Measurements from ENCODE around the gene PLXNB3. TPM values are rescaled to one million over a fixed set of nuclear protein-coding genes. Genes with fewer than 3 reads are reported as not detected.
A peak's percentile ranks its signal among the peaks of the same experiment; 100 is the strongest.
"Not testable (repeated sequence)": the region's sequence is repeated elsewhere in the genome, so short reads cannot be mapped to it uniquely, and the experiment has no call there.

Gene PLXNB3
- total and polyA plus RNA-seq, 2 donors (not counting 1 experiment from before 2014, with no cell fraction given), result 1.9 to 4.3 TPM

- TF ChIP-seq CTCF (conservative IDR thresholded peaks at IDR 0.05 in 1 of 2, IDR thresholded peaks at IDR 0.05 in 1 of 2; ENCODE audit: low read depth in 1 of 2, low read length in 2 of 2) (no peak), EZH2 (IDR thresholded peaks at IDR 0.05; ENCODE audit: low read length, missing control alignments) (no peak)
- H3K27me3 ChIP-seq (ENCODE audit: control insufficient read depth, insufficient read depth, low read length), result no peaks in the 10 kb centered on the region
Observed at GRCh38 chrX:153741446-153741845, 22.6 kb upstream of the PLXNB3 start.

GRCh38 chrX:153742111-153742510 is 21.9 kb upstream of the PLXNB3 start:
- DNase-seq (ENCODE audit: low read depth in 2 of 2); H3K4me3 ChIP-seq (replicated peaks in 1 of 4; ENCODE audit: control extremely low read depth in 1 of 4, insufficient read depth in 1 of 4, low read depth in 3 of 4, low read length in 4 of 4); H3K9ac ChIP-seq (ENCODE audit: insufficient read depth, low read length); H2AFZ ChIP-seq (ENCODE audit: low read length); H3K36me3 ChIP-seq (ENCODE audit: control insufficient read depth, insufficient read depth, low read length); H3K27ac ChIP-seq (ENCODE audit: insufficient read depth, low read length); H3K9me3 ChIP-seq (ENCODE audit: control insufficient read depth, insufficient read depth, low read depth, low read length); H3K27me3 ChIP-seq (ENCODE audit: control insufficient read depth, insufficient read depth, low read length); H3K4me1 ChIP-seq (ENCODE audit: control insufficient read depth, extremely low read depth, insufficient read depth, low read length); H3K4me2 ChIP-seq (ENCODE audit: extremely low read depth, insufficient read depth, low read length); H3K79me2 ChIP-seq (ENCODE audit: control insufficient read depth, insufficient read depth, low read length); H4K20me1 ChIP-seq (ENCODE audit: control insufficient read depth, extremely low read depth, insufficient read depth, low read length): not testable (repeated sequence)

More at GRCh38 chrX:153741446-153741845, 22.6 kb upstream of the PLXNB3 start:
- no peak overlapping the region for H3K9ac ChIP-seq (ENCODE audit: insufficient read depth, low read length)
- H3K4me3 ChIP-seq (replicated peaks in 1 of 4; ENCODE audit: control extremely low read depth in 1 of 4, insufficient read depth in 1 of 4, low read depth in 3 of 4, low read length in 4 of 4), result no peak overlapping the region
- H3K4me1 ChIP-seq (ENCODE audit: control insufficient read depth, extremely low read depth, insufficient read depth, low read length), result no peaks in the 10 kb centered on the region
- H3K79me2 ChIP-seq (ENCODE audit: control insufficient read depth, insufficient read depth, low read length), result no peaks in the 10 kb centered on the region
- H3K4me2 ChIP-seq (ENCODE audit: extremely low read depth, insufficient read depth, low read length), result no peak overlapping the region
- H3K36me3 ChIP-seq (ENCODE audit: control insufficient read depth, insufficient read depth, low read length), result no peaks in the 10 kb centered on the region
- H3K27ac ChIP-seq (ENCODE audit: insufficient read depth, low read length), result no peak overlapping the region
- no peak for DNase-seq (ENCODE audit: low read depth in 2 of 2)
- H2AFZ ChIP-seq (ENCODE audit: low read length), result no peak overlapping the region
- no peaks in the 10 kb centered on the region for H3K9me3 ChIP-seq (ENCODE audit: control insufficient read depth, insufficient read depth, low read depth, low read length)
- no peaks in the 10 kb centered on the region for H4K20me1 ChIP-seq (ENCODE audit: control insufficient read depth, extremely low read depth, insufficient read depth, low read length)

- H3K27me3 ChIP-seq (ENCODE audit: control insufficient read depth, insufficient read depth, low read length); H3K36me3 ChIP-seq (ENCODE audit: control insufficient read depth, insufficient read depth, low read length); H3K79me2 ChIP-seq (ENCODE audit: control insufficient read depth, insufficient read depth, low read length); H2AFZ ChIP-seq (ENCODE audit: low read length); H3K27ac ChIP-seq (ENCODE audit: insufficient read depth, low read length); H3K4me2 ChIP-seq (ENCODE audit: extremely low read depth, insufficient read depth, low read length); DNase-seq (ENCODE audit: low read depth in 2 of 2); H3K4me3 ChIP-seq (replicated peaks in 1 of 4; ENCODE audit: control extremely low read depth in 1 of 4, insufficient read depth in 1 of 4, low read depth in 3 of 4, low read length in 4 of 4); H4K20me1 ChIP-seq (ENCODE audit: control insufficient read depth, extremely low read depth, insufficient read depth, low read length); H3K9me3 ChIP-seq (ENCODE audit: control insufficient read depth, insufficient read depth, low read depth, low read length); H3K9ac ChIP-seq (ENCODE audit: insufficient read depth, low read length); H3K4me1 ChIP-seq (ENCODE audit: control insufficient read depth, extremely low read depth, insufficient read depth, low read length): not testable (repeated sequence)
Observed at GRCh38 chrX:153742796-153743467, 21.1 kb upstream of the PLXNB3 start.

- H3K4me2 ChIP-seq (ENCODE audit: extremely low read depth, insufficient read depth, low read length); H4K20me1 ChIP-seq (ENCODE audit: control insufficient read depth, extremely low read depth, insufficient read depth, low read length); H3K9me3 ChIP-seq (ENCODE audit: control insufficient read depth, insufficient read depth, low read depth, low read length); H3K79me2 ChIP-seq (ENCODE audit: control insufficient read depth, insufficient read depth, low read length); H2AFZ ChIP-seq (ENCODE audit: low read length); H3K9ac ChIP-seq (ENCODE audit: insufficient read depth, low read length); H3K36me3 ChIP-seq (ENCODE audit: control insufficient read depth, insufficient read depth, low read length); H3K27me3 ChIP-seq (ENCODE audit: control insufficient read depth, insufficient read depth, low read length); H3K27ac ChIP-seq (ENCODE audit: insufficient read depth, low read length); H3K4me3 ChIP-seq (replicated peaks in 1 of 4; ENCODE audit: control extremely low read depth in 1 of 4, insufficient read depth in 1 of 4, low read depth in 3 of 4, low read length in 4 of 4); H3K4me1 ChIP-seq (ENCODE audit: control insufficient read depth, extremely low read depth, insufficient read depth, low read length): not testable (repeated sequence)
- TF ChIP-seq CTCF (conservative IDR thresholded peaks at IDR 0.05 in 1 of 2, IDR thresholded peaks at IDR 0.05 in 1 of 2; ENCODE audit: low read depth in 1 of 2, low read length in 2 of 2), result peak in 1 of 2 donors; percentile 1
- DNase-seq (ENCODE audit: low read depth in 2 of 2), result peak; percentile 11 to 69
Observed at GRCh38 chrX:153743468-153744209, 20.4 kb upstream of the PLXNB3 start.

Measured in fibroblast of lung (primary cell).